HEK293T (cell line): Measurements from ENCODE around the gene EVA1C.

Experiments used
- CTCF ChIA-PET: fragments of 350-600 bp; formaldehyde crosslinking; extraction: SDS; loops from one replicate; lab custom pipeline; 2021; ENCODE audit warnings: antibody characterized with exemption, inconsistent platforms; lab: Yijun Ruan, JAX
- POLR2A ChIA-PET: fragments of 350-600 bp; formaldehyde crosslinking; extraction: SDS; loops from one replicate; lab custom pipeline; 2020; ENCODE audit warnings: antibody characterized with exemption, inconsistent platforms; lab: Yijun Ruan, JAX
- DNase-seq: peaks from one replicate; pipeline ENCODE4 v3.0.0; 2012; ENCODE audit warnings: mixed read lengths; ENCODE audit errors: extremely low spot score
- ARNT ChIP-seq: fragments of 450-650 bp; IDR thresholded peaks from 2 replicates; pipeline ENCODE4 v1.6.1; 2017; ENCODE audit warnings: mild to moderate bottlenecking
- BHLHE40 ChIP-seq: fragments of 450-650 bp; IDR thresholded peaks from 2 replicates; pipeline ENCODE4 v1.6.1; 2016; ENCODE audit warnings: mild to moderate bottlenecking, moderate library complexity, borderline replicate concordance
- CTBP1 ChIP-seq: fragments of 450-650 bp; IDR thresholded peaks from 2 replicates; pipeline ENCODE4 v1.6.1; 2016; ENCODE audit warnings: borderline replicate concordance
- ELF4 ChIP-seq: fragments of 450-650 bp; IDR thresholded peaks from 2 replicates; pipeline ENCODE4 v1.6.1; 2017; ENCODE audit warnings: antibody characterized with exemption
- FOXA1 ChIP-seq: fragments of 450-650 bp; IDR thresholded peaks from 2 replicates; pipeline ENCODE4 v1.6.1; 2016; ENCODE audit warnings: mild to moderate bottlenecking
- FOXK2 ChIP-seq: fragments of 450-650 bp; IDR thresholded peaks from 2 replicates; pipeline ENCODE4 v1.6.1; 2016; ENCODE audit warnings: mild to moderate bottlenecking
- FOXM1 ChIP-seq: fragments of 450-650 bp; IDR thresholded peaks from 2 replicates; pipeline ENCODE4 v1.6.1; 2017; ENCODE audit warnings: mild to moderate bottlenecking, borderline replicate concordance
- HDGF ChIP-seq: fragments of 450-650 bp; IDR thresholded peaks from 2 replicates; pipeline ENCODE4 v1.6.1; 2017; ENCODE audit warnings: antibody characterized with exemption, borderline replicate concordance
- L3MBTL2 ChIP-seq: fragments of 450-650 bp; conservative IDR thresholded peaks from 2 replicates; pipeline ENCODE4 v1.6.1; 2016; ENCODE audit warnings: mild to moderate bottlenecking
- LEF1 ChIP-seq: fragments of 450-650 bp; IDR thresholded peaks from 2 replicates; pipeline ENCODE4 v1.6.1; 2017; ENCODE audit warnings: mild to moderate bottlenecking, borderline replicate concordance
- NFRKB ChIP-seq: fragments of 450-650 bp; IDR thresholded peaks from 2 replicates; pipeline ENCODE4 v1.6.1; 2016; ENCODE audit warnings: mild to moderate bottlenecking, moderate library complexity
- SP1 ChIP-seq: fragments of 450-650 bp; IDR thresholded peaks from 2 replicates; pipeline ENCODE4 v1.6.1; 2017
- SUZ12 ChIP-seq: fragments of 450-650 bp; IDR thresholded peaks from 2 replicates; pipeline ENCODE4 v1.6.1; 2016; ENCODE audit warnings: mild to moderate bottlenecking
- TARDBP ChIP-seq: fragments of 450-650 bp; IDR thresholded peaks from 2 replicates; pipeline ENCODE4 v1.6.1; 2016
- ZNF384 ChIP-seq: fragments of 450-650 bp; IDR thresholded peaks from 2 replicates; pipeline ENCODE4 v1.6.1; 2016
- TF ChIP-seq, protein P1 (sequence below): fragments of 450-650 bp; IDR thresholded peaks from 2 replicates; pipeline ENCODE4 v1.6.1; 2016

EVA1C gene

GRCh38 chr21:32377991-32378390 lies 34.5 kb upstream of the EVA1C start:
- DNase-seq: no peak
- CTCF ChIA-PET: no interaction called here
- POLR2A ChIA-PET: no interaction called here
- no peak for TF ChIP-seq FOXK2
- TF ChIP-seq ELF4: no peak
- no peak for TF ChIP-seq NFRKB

GRCh38 chr21:32378956-32379355 lies 33.5 kb upstream of the EVA1C start:
- ChIA-PET POLR2A (no interaction called here), CTCF (no interaction called here)
- TF ChIP-seq ZNF384 (no peak), HDGF (no peak), CTBP1 (no peak), SP1 (no peak), ELF4 (no peak), FOXK2 (no peak)
- TF ChIP-seq, protein P1, sequence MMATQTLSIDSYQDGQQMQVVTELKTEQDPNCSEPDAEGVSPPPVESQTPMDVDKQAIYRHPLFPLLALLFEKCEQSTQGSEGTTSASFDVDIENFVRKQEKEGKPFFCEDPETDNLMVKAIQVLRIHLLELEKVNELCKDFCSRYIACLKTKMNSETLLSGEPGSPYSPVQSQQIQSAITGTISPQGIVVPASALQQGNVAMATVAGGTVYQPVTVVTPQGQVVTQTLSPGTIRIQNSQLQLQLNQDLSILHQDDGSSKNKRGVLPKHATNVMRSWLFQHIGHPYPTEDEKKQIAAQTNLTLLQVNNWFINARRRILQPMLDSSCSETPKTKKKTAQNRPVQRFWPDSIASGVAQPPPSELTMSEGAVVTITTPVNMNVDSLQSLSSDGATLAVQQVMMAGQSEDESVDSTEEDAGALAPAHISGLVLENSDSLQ: no peak
- no peak for DNase-seq

- POLR2A ChIA-PET: no interaction called here
Measured at GRCh38 chr21:32380940-32381339, 31.6 kb upstream of the EVA1C start.

GRCh38 chr21:32381571-32381970 lies 30.9 kb upstream of the EVA1C start:
- POLR2A ChIA-PET: no interaction called here
- TF ChIP-seq FOXA1 (no peak), SUZ12 (no peak), L3MBTL2 (no peak), SP1 (no peak), TARDBP (no peak), HDGF (no peak), CTBP1 (no peak), NFRKB (no peak), ZNF384 (no peak), ARNT (no peak), FOXK2 (no peak), BHLHE40 (no peak), LEF1 (no peak), FOXM1 (no peak), ELF4 (no peak)
- TF ChIP-seq, protein P1: no peak
- CTCF ChIA-PET: no interaction called here
- no peak for DNase-seq

More at GRCh38 chr21:32380940-32381339, 31.6 kb upstream of the EVA1C start:
- CTCF ChIA-PET: no interaction called here
- no peak for DNase-seq
- TF ChIP-seq CTBP1 (no peak), BHLHE40 (no peak), NFRKB (no peak), HDGF (no peak), LEF1 (no peak), SP1 (no peak), FOXM1 (no peak), ZNF384 (no peak), FOXK2 (no peak), TARDBP (no peak), SUZ12 (no peak), ELF4 (no peak), ARNT (no peak), FOXA1 (no peak)
- TF ChIP-seq, protein P1: no peak

DNA sequence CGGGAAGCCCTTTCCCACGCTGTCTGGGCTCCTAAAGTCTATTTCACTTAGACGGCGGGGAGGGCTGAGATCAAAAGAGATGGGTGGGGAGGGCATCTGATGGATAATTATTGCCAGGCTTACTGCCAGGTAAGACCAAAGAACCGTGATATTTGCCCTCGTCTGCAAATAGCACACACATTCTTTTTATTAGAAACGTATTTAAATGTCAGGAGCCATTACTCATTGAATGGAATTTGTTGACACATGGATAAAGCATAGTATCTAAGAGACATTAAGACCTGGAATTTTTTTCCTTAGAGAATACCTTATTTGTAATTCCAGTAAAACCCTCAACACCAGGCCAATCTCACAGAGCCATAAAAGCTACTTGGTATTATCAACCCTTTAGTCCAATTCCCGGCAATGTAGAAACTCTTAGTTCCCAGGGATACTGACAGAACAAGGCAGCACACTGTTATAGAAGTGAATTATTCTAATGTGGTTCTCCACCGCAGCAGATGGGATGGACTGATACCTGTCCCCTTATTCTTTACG lies 30.3 kb upstream of the EVA1C start:
- CTCF ChIA-PET: no interaction called here
- no peak for DNase-seq
- POLR2A ChIA-PET: interaction anchor here (0.9 kb wide), 1 partner anchor 103 kb away, joined by 3 read pairs; the partner anchor contains the start of gene MIS18A

GRCh38 chr21:32383812-32384211 lies 28.7 kb upstream of the EVA1C start:
- DNase-seq: no peak
- CTCF ChIA-PET: no interaction called here
- POLR2A ChIA-PET: interaction anchor here (1.0 kb wide), 1 partner anchor 9 kb away, joined by 4 read pairs; the partner anchor contains the start of gene URB1

More for the DNA sequence above, 30.3 kb upstream of the EVA1C start:
- TF ChIP-seq SUZ12 (no peak), TARDBP (no peak)
- TF ChIP-seq, protein P1: no peak

More at GRCh38 chr21:32383812-32384211, 28.7 kb upstream of the EVA1C start:
- TF ChIP-seq FOXM1: no peak
- no peak for TF ChIP-seq NFRKB
- no peak for TF ChIP-seq ELF4
- TF ChIP-seq ZNF384: no peak
- TF ChIP-seq FOXK2: no peak
- no peak for TF ChIP-seq ARNT
- TF ChIP-seq LEF1: no peak
- no peak for TF ChIP-seq TARDBP
- no peak for TF ChIP-seq BHLHE40
- TF ChIP-seq, protein P1: no peak
- TF ChIP-seq SUZ12: no peak
- TF ChIP-seq CTBP1: no peak
- TF ChIP-seq L3MBTL2: no peak
- no peak for TF ChIP-seq FOXA1
- TF ChIP-seq HDGF: no peak
- TF ChIP-seq SP1: no peak
